Glomerular visceral epithelial cell (primary cell): ENCODE results near the gene ADCY10.
"Not testable (repeated sequence)": the region's sequence is repeated elsewhere in the genome, so short reads cannot be mapped to it uniquely, and the experiment has no call there.

Source experiments
- DNase-seq: peaks from one replicate; pipeline ENCODE4 v3.0.0-alpha.2; 2016; ENCODE audit errors: extremely low spot score

The ADCY10 gene

DNA sequence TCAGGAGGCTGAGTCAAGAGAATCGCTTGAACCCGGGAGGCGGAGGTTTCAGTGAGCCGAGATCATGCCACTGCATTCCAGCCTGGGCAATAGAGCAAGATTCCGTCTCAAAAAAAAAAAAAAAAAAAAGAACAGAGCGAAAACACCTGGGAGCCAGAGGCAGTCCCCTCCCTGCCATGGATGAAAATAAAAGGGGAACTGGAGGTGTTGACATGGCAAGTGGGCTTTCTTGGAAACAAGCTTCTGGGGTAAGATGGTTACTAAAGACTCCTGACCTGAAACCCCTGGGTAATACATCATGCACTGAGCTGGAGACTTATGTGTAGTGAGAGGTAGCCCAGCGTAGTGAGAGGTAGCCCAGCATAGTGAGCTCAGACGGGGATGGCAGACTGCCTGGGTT lies 31.6 kb downstream of the ADCY10 start:
- no peak for DNase-seq

DNA sequence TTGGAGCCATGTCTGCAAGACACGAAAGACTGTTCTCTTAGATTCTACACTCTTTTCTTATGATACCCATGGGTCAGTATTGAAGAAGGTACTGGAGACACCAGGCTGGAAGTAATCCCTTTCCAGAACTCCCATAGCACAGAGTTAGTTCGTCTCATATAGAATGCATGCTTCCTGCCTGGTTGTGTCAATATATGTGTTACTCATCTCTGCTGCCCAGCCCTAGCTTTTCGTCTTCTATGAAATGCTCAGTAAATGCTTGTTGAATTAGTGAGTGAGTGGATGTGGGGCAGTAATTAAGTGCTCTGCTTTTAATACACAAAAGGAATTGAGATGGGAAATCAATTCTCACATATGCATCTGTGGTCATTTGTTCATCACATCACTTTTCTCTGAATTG lies 32.1 kb downstream of the ADCY10 start:
- no peak for DNase-seq

DNA sequence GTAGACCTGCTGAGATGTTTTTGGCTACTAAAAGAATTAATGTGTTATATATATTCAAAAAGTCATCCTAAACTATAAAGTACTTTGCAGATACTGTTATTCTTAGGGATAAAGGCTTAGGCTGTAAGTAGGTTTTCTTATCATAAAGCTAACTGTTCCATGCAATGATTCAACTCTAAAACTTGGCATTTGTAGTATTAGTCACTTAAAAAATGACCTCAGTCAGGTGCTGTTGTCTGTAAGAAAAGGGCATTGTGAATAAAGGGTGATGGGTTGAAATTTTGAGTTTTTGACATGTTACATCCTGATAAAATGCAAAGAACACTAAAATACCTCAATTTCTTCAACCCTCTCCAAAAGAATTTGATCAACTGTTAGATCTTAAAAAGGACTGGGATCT lies 32.9 kb downstream of the ADCY10 start:
- DNase-seq = peak; percentile 18

DNA sequence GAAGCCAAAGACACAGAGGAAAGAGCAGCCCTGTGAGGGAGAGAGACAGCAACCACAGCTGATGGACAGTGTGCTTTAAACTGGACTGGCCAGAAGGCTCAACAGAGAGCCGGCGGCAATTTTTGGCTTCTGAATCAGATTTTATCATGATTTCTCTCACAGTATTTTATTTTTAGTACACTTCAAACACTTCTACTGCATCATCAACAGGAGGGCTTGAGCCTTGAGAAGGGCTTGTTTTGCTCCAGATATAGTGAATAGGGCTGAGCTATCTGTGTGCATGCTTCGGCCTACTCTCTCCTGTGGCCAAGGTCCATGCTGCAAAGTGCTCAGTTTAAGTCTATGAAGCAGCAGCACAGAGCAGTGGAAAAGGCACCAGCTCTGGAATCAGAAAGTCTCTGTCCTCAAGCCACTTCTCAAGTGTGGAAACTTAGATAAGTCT lies 33.3 kb downstream of the ADCY10 start:
- no peak for DNase-seq

DNA sequence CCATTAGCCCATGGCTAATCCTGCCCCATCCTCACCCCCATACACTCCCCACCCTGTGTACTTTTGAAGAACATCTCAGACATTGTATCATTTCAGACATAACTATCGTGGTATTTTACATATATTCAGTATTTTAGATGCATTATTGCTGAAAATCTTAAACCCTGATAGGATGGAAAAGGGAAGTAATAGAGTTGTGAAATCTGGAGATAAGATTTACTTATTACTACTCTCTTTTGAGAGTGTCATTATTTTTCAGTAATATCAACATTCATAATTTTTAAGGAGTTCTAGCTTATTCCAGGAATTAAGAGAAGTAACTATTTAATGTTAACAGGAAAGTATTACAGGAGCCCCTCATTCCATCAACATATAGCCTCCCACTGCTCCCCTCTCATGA lies 34.4 kb downstream of the ADCY10 start:
- no peak for DNase-seq

DNA sequence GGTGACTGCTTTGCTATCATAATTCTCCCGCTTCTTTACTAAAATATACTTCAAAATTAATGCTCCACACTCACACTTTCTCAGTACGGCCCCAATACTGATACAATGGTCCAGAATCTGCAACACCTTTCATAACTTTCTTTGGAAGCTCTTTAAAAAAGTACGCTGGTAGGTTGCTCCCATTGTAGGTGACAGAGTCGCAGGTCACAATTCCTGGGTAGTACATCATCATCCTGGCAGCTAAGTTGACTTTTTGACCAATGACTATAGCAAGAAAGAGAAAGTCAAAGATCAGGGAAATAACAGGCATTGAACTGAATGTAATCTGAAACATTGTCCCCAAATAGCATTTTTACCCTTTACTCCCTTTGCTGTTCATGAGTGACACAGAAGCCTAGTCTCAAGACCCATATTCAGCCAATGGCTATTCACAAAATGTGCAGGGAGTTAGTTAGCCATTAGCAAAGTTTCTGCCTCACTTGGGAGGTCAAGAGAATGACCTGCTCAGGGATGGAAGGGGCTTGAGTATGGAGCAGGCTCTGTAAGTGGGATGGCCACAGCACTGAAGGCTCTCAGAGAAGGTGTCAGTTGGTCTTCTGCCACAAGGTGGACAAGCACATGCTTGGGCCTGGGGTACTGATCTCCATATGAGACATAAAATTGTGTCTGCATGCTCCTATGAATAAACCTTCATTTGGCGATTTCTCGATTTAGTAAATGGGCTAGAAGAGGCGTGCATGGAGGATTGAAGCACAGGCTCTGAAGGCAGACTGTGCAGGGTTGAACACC lies 35.4 kb downstream of the ADCY10 start:
- DNase-seq = no peak

DNA sequence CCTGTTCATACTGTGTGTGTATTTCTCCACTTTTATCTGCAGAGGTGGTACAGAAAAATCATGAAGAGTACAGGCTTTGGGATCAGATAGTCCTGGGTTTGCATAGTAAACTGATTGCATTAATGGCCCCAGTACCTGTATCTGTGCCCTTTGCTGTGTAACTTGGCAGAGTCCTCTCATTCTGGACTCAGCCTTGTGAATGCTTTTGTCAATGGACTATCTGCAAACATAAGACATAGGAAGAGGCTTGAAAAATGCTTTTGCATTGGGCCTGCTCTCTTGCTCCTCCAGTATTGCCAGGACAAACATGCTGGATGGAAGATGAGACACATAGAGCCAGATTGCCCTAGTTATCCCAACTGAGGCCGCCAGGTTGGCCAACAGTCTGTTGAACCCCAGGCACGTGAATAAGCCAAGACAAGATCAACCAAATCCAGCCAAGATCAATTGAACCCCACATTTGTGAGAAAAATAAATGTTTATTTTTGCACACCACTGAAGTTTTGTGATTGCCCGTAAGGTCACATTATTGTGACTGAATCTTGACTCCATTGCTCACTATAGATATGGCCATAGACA lies 37.2 kb downstream of the ADCY10 start:
- DNase-seq = no peak

DNA sequence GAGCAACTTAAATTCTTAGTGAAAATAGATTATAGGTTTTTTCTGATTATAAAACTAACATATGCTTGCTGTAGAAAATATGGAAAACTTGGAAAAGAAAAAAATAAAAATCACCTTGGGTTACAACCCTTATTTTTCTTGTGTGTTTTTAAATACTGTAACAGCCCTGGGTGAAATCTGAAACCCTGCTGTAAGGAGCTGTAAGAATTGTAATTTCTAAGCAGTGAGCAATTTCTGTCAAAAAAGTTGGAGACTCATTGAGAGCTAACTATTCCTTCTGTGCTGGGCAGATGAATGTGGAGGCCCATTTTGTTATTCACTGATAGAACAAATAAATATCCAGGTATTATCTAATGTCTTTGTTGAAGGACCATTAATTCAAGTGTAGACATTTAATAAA lies 42.6 kb downstream of the ADCY10 start:
- no peak for DNase-seq

DNA sequence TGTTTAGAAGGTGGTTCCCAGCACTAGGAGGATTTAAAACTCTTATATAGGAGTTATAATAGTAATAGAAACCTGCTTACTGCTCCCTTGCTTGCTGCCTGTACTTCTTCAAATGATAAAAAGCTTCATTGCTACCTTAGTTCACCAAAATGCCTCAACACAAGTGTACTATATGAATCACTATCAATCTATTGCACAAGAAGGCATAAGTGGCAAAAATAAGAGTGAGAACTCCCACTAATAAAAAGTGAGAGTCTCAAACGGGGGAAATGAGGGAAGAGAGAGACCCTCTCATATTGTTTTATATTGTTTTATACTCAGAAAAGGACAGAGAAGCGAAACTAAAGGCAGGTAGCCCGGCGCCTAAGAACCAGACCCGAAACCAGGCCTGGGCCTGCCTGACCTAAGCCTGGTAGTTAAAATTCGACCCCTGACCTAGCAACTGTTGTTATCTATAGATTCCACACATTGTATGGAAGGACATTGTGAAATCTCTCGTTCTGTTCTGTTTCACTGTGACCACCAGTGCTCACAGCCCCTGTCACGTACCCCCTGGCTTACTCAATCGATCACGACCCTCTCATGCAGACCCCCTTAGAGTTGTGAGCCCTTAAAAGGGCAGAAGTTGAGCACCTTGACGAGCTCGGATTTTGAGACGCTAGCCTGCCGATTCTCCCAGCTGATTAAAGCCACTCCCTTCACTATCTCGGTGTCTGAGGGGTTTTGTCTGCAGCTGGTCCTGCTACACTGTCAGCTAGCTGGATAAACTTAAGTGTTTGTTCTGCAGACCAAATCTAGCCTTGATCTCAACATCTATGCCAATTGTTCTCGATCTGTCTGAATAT lies 44.6 kb downstream of the ADCY10 start:
- DNase-seq = not testable (repeated sequence)

DNA sequence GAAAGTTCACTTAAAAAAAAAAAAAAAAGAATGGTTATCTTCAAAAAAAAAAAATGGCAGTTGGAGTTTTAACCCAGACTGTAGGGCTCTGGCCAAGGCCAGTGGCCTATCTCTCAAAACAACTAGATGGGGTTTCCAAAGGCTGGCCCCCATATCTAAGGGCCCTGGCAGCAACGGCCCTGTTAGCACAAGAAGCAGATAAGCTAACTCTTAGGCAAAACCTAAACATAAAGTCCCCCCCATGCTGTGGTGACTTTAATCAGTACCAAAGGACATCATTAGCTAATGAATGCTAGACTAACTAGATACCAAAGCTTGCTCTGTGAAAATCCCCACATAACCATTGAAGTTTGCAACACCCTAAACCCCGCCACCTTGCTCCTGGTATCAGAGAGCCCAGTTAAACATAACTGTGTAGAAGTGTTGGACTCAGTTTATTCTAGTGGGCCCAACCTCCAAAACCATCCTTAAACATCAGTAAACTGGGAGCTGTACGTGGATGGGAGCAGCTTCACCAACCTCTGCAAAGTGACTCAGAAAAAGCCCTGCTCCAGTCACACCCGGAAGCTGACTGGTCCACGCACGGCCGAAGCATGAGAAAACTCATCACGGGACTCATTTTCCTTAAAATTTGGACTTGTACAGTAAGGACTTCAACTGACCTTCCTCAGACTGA lies 47.1 kb downstream of the ADCY10 start:
- not testable (repeated sequence) for DNase-seq

DNA sequence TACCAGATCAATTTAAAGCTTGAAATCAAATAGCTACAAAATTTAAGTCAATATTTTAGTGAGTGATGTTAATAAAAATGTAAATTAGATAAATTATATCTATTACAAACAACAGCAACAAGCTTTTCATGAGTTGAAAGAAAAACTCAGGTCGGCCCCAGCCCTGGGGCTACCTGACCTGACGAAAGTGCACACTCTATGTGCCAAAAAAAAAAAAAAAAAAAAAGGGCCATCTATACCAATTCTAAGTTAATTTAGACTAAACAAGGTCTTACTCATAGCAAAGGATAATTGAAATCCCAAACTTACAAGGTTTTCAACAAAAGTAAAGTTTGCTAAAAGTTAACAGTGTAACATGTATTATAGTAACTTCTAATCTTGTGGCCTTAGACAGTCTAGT lies 47.6 kb downstream of the ADCY10 start:
- DNase-seq = not testable (repeated sequence)

DNA sequence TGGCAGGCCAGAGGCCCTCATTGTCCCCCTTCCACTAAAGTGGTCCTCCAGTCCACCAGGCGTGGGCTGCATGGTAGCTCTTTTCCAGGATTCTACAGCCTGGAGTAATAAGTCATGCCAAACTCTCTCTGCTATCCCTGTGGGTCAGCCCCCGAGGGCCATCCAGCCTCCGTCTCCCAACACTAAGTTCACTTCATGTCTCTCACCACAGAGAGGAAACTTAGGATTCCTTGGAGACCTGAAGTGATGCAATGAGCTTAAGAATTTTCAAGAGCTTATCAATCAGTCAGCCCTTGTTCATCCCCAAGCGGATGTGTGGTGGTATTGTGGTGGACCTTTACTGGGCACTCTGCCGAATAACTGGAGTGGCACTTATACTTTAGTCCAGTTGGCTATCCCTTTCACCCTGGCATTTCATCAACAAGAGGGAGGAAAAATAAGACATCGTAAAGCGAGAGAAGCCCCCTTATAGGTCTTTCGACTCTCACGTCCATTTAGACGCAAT lies 48.1 kb downstream of the ADCY10 start:
- not testable (repeated sequence) for DNase-seq

DNA sequence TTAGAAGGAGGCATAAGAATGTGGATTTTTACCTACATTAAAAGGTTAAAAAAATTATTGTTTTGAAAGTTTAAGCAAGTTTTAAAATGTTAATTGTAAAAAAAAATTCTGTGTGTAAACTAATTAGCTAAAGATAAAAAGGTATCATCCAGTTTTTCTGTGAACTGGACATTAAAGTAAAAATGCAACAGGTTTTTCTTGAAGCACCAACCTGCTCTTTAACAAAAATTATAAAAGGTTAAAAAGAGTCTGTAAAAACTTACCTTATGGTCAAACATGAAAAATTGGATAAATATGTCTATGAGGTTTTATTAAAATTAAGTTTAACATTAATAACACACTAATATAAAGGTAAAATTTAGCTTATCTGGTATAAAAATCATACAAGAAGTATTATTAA lies 48.7 kb downstream of the ADCY10 start:
- DNase-seq = not testable (repeated sequence)

DNA sequence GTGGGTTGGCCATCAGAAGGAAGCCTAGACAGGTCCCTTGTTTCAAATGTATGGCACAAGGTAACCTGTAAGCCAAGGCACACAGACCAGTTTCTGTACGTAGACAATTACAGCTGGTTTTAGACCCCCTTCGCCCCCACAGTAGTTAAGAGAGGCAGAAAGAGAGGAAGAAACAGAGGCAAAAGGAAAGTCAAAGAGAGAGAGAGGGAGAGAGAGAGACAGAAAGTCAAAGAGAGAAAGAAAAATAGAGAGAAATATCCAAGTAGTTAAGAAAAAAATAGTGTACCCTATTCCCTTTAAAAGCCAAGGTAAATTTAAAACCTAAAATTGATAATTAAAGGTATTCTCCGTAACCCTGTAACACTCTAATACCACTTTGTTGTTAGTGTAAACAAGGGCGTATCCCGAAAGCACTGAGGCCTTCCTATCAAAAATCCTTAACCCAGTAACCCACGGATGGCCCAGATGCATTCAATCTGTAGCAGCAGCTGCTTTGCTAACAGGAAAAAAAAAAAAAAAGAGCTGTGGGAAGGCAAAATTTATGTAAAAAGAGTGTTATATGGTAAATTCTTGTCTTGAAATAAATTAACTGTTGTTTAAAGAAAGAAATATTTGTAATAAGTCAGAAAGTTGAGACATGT lies 49.4 kb downstream of the ADCY10 start:
- no peak for DNase-seq

DNA sequence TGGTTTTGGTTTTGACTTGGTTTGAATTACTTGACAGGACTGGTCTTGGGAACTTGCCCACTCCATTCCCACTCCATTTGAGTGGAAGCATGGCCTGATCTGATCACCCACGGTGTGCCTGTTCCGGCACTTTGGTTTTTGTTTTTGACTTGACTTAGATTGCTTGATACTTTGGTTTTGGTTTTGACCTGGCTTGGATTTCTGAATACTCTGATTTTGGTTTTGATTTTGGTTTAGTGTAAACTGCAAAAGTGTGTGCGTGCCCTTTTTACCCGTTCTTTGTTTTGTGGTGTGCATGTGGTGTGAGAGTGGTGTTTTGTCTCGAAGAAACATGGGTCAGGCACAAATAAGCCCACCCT lies 50.0 kb downstream of the ADCY10 start:
- DNase-seq = no peak

DNA sequence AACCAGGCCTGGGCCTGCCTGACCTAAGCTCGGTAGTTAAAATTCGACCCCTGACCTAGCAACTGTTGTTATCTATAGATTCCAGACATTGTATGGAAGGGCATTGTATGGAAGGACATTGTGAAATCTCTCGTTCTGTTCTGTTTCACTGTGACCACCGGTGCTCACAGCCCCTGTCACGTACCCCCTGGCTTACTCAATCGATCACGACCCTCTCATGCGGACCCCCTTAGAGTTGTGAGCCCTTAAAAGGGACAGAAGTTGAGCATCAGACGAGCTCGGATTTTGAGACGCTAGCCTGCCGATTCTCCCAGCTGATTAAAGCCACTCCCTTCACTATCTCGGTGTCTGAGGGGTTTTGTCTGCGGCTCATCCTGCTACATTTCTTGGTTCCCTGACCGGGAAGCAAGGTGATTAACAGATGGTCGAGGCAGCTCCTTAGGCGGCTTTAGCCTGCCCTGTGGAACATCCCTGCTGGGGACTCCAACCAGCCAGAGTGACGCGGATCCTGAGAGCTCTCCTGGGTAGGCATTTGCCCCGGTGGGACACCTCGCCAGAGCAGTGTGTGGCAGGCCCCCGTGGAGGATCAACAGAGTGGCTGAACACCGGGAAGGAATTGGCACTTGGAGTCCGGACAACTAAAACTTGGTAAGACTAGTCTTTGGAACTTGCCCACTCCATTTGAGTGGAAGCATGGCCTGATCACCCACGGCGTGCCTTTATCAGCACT lies 50.6 kb downstream of the ADCY10 start:
- DNase-seq = not testable (repeated sequence)

DNA sequence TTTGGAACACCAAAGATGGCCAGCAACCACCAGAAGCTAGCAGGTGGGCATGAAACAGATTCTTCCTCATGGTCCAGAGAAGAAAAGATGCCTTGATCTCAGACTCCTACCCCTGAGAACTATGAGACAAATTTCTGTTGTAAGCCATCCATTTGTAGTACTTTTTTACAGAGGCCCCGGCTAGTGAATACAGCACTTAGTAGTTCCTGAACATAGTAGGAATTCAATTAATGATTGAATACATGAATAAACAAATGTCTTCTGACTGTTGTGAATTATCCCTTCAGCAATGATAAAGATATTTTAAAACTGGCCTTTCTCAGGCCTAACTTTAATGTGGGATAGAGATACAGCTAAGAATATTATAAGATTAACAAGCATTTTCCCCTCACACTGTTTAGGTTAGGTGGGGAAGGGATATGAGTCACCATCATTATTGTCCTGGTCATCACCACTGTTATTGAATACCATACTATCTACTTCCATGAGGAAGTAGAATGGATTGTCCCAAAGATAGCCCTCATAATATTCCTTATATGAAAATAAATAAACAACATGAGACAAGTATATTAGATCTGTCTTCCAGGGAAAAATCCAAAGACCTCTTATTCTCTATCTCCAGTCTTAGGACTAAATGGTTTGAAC lies 51.4 kb downstream of the ADCY10 start:
- no peak for DNase-seq

DNA sequence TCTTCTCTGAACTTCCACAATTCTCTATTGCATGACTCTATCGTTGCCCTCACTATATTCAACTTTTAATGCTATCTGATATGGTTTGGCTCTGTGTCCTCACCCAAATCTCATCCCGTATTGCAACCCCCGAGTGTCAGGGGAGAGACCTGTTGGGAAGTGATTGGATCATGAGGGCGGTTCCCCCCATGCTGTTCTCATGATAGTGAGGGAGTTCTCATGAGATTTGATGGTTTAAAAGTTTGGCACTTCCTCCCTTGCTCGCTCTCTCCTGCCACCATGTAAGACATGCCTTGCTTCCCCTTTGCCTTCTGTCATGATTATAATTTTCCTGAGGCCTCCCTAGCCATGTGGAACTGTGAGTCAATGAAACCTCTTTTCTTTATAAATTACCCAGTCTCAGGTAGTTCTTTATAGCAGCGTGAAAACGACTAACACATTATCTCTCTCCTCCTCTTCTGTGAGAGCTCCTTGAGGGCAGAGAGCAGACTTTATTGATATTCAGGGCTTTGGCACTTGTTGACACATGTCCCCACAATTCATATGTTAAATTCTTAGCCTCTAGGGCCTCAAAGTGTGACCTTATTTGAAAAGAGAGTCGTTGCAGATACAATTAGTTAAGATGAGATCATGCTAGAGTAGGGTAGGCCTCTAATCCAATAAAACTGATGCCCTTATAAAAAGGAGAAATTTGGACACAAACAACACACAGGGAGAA lies 52.1 kb downstream of the ADCY10 start:
- DNase-seq = no peak

DNA sequence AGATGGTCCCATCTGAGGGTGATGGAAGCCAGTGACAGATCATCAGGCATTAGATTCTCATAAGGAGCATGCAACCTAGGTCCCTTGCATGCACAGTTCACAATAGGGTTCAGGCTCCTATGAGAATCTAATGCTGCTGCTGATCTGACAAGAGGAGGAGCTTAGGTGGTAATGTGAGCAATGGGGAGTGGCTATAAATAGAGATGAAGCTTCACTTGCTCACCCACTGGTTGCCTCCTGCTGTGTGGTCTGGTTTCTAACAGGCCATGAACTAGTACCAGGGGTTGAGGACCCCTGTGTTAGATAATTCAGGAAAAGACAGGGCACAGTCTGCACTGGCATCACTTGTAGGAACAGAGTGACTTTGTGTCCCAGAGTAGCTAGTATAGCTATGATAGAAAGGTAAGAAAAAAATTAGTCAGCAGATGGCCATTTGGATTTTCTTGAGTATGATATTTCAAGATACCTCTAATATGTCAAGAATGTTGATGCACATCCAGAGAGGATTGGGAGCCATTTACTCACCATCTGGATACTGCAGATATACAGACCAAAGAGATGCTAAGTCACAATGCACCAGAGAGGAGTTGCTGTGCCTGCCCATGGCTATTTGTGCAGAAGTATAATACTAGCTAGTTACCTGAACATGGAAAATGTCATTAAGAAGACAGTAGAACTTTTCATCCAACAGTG lies 53.6 kb downstream of the ADCY10 start:
- no peak for DNase-seq
